NB4 (cell line): ENCODE results near the gene HOXC12.

ENCODE experiments used
- CTCF ChIP-seq: IDR thresholded peaks from one replicate; pipeline ENCODE4 v1.5.1; 2012; ENCODE audit warnings: low read depth, low read length
- MAX ChIP-seq: IDR thresholded peaks from 2 replicates; pipeline ENCODE4 v1.6.1; 2011; ENCODE audit warnings: low read depth, low read length
- MYC ChIP-seq: IDR thresholded peaks from 2 replicates; pipeline ENCODE4 v1.6.1; 2011; ENCODE audit warnings: low read depth, low read length
- POLR2A ChIP-seq: IDR thresholded peaks from 2 replicates; pipeline ENCODE4 v1.6.1; 2011; ENCODE audit warnings: mild to moderate bottlenecking; ENCODE audit not compliant: insufficient read length; ENCODE audit errors: extremely low read depth

GRCh38 chr12:53949631-53950436 lies 4.9 kb upstream of the HOXC12 start:
- TF ChIP-seq CTCF (no peak), POLR2A (no peak), MAX (no peak), MYC (no peak)
